HFFc6 (cell line): ENCODE data around the gene FRS3. TPM values are rescaled to one million over a fixed set of nuclear protein-coding genes. Genes with fewer than 3 reads are reported as not detected.

Experiments
- DNase-seq: peaks from one replicate; pipeline ENCODE4 v3.0.0-alpha.2; 2018
- H3K27ac Mint-ChIP-seq: 2 replicates; pipeline ENCODE4 v1.8.0; 2020; ENCODE audit warnings: mild to moderate bottlenecking, mixed read lengths
- H3K27me3 Mint-ChIP-seq: 2 replicates; pipeline ENCODE4 v1.8.0; 2021; ENCODE audit warnings: mild to moderate bottlenecking, moderate library complexity, mixed read lengths; ENCODE audit not compliant: insufficient read depth
- H3K36me3 Mint-ChIP-seq: 2 replicates; pipeline ENCODE4 v1.8.0; 2021; ENCODE audit warnings: low read depth, mixed read lengths
- H3K4me1 Mint-ChIP-seq: 2 replicates; pipeline ENCODE4 v1.8.0; 2020; ENCODE audit warnings: low read depth, mixed read lengths
- H3K4me3 Mint-ChIP-seq: 2 replicates; pipeline ENCODE4 v1.8.0; 2020; ENCODE audit warnings: mild to moderate bottlenecking, moderate library complexity, mixed read lengths
- H3K9me3 Mint-ChIP-seq: 2 replicates; pipeline ENCODE4 v1.8.0; 2020; ENCODE audit warnings: mild to moderate bottlenecking, mixed read lengths
- total RNA-seq, 6 experiments: library from RNA; stranded (reverse); fragmentation: NEBNext Ultra II Directional; extraction: Animal tissue kit (Norgen Biotek cat#: 25700); gene quantifications; 2 replicates in 1 of 6; 3 replicates in 5 of 6; pipeline ENCODE4 v1.2.3, GENCODE V29; 2021
- TF ChIP-seq, protein P1 (sequence below): fragments of 200-600 bp; sonication (generic); IDR thresholded peaks from 2 replicates; pipeline ENCODE4 v1.5.0; 2021; ENCODE audit warnings: antibody characterized with exemption, mild to moderate bottlenecking

FRS3 gene
- total RNA-seq, 6 experiments from 2014 or later = 2.5 to 3.4 (median 2.9) TPM

DNA sequence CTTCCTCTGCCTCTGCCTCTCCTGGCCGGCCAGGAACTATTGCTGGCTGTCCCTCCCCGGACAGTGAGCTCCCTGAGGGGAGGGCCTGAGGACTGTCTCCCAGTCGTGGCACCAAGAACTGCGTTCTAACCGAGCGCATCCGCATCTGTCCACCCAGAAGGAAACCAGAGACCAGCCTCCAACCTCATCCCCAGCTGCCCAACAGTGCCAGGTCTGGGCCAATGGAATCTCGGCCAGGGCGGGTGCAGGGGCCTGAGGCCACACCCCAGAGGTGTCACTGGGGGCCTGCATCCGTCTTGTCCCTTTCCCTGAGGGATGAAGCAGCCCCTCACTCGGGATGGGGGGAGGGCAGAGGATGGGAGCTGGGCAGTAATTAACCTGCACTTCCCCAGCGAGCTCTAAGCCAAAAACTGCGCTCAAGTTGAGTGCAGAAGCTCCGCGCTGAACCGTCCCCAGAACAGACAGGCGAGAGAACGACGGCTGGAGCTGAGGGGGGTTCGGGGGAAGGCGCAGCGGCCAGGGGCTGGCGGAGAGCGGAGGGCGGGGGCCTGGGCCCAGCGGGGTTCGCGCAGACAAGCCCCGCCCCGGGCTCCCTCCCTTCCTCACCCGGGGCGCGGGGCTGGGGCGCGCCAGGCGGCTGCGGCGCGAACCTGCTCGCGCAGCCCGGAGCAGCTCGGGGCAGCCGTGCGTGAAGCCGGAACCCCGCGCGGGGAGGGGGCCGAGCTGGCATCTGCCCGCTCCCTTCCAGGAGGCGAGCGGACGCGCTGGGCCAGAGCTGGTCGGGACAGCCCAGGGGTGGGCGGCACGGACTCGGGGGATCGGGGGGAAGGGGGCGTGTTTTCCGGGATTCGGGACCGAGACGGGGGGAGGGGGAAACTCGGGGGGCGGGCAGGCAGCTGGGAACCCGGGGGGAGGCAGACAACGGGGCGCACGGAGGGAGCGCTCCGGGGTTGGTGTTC is 45.7 kb downstream of the FRS3 start:
- peaks cover 37% of the 10 kb centered on the region for H3K4me1 Mint-ChIP-seq
- no peaks in the 10 kb centered on the region for H3K36me3 Mint-ChIP-seq
- H3K9me3 Mint-ChIP-seq = no peaks in the 10 kb centered on the region
- peak; percentile 58 for DNase-seq
- peak overlapping the region; percentile 93 for H3K4me3 Mint-ChIP-seq
- TF ChIP-seq, protein P1, sequence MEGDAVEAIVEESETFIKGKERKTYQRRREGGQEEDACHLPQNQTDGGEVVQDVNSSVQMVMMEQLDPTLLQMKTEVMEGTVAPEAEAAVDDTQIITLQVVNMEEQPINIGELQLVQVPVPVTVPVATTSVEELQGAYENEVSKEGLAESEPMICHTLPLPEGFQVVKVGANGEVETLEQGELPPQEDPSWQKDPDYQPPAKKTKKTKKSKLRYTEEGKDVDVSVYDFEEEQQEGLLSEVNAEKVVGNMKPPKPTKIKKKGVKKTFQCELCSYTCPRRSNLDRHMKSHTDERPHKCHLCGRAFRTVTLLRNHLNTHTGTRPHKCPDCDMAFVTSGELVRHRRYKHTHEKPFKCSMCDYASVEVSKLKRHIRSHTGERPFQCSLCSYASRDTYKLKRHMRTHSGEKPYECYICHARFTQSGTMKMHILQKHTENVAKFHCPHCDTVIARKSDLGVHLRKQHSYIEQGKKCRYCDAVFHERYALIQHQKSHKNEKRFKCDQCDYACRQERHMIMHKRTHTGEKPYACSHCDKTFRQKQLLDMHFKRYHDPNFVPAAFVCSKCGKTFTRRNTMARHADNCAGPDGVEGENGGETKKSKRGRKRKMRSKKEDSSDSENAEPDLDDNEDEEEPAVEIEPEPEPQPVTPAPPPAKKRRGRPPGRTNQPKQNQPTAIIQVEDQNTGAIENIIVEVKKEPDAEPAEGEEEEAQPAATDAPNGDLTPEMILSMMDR = no peak
- peaks cover 3% of the 10 kb centered on the region for H3K27me3 Mint-ChIP-seq
- peak overlapping the region; percentile 90 for H3K27ac Mint-ChIP-seq

DNA sequence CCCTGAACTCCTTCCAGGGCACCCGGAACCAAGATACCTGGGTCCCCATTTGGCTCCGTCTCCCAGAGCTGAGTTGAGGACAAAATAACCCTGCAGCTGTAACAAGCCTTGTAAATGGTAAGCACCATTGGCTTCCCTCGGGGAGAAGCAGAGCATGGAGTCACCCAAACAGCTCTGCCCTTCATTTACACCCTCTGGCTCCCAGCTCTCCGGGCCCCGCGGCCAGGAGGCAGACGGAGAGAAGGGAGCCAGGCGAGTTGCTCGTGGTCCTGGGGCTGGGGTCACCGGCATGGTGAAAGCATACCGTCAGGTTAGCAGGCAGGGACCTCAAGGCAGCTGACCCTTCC is 46.4 kb downstream of the FRS3 start:
- TF ChIP-seq, protein P1 = no peak
- Mint-ChIP-seq H3K36me3 (no peaks in the 10 kb centered on the region), H3K4me3 (peak overlapping the region; percentile 93), H3K27me3 (peaks cover 3% of the 10 kb centered on the region), H3K9me3 (no peaks in the 10 kb centered on the region), H3K27ac (peak overlapping the region; percentile 90), H3K4me1 (peaks cover 35% of the 10 kb centered on the region)
- no peak for DNase-seq

DNA sequence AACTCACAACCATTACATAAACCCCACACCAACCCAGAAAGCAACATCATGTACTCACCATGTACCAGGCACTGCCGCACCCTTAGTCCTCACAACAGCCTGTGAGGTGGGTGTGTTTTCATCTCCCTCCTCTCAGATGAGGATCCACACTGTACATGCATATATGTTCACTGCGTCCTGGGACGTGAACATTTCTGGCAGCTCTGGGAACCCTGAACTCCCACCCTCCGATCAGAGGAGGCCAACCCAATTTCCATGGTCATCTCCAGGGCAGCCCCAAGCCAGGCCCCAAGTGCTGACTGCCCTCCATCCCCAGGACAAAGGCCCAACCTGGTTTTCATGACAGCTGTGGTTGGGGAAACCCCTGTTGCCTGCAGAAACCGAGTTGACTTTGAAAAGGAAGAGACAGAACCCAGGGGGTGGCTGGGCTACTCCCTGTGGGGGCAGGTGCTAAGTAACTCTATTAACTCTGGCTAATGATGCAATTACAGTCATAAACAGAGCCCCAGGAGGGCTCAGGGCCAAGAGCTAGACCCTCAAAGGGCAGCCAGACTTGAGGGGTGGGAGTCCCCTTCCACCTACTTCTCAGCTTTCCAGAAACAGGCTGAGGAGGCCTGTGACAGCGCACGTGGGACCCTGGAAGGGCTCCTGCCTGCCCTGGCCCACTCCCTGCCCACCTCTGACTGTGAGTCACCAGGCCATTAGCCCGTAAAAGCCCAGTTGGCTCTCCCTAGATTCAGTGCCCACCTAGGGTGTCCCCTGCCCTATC is 46.9 kb downstream of the FRS3 start:
- Mint-ChIP-seq H3K4me1 (peaks cover 35% of the 10 kb centered on the region), H3K9me3 (no peaks in the 10 kb centered on the region), H3K27ac (peak overlapping the region; percentile 90; the same call in 1 of the 2 replicates), H3K36me3 (no peaks in the 10 kb centered on the region), H3K27me3 (peaks cover 3% of the 10 kb centered on the region), H3K4me3 (peak overlapping the region; percentile 93)
- TF ChIP-seq, protein P1 = no peak
- no peak for DNase-seq

DNA sequence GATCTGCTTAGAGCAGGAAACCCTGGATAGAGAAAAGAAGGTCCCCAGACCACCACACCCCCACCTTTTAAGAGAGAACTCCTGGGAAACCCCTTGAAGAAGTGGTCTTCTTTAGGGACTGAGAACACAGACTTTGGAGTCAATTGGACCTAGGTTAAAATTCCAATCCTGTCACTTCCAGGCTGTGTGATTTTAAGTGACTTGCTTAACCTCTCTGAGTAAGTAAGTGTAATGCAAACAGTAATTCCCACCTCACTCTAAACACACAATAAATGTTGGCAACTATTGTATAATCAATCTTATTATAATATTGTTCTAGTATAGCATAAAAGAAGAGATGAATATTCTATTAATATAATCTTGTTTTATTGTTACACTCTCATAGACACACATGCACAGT is 47.6 kb downstream of the FRS3 start:
- TF ChIP-seq, protein P1 = no peak
- H3K27me3 Mint-ChIP-seq = no peaks in the 10 kb centered on the region; the same call in 1 of the 2 replicates
- H3K27ac Mint-ChIP-seq = no peak overlapping the region
- no peak for DNase-seq
- H3K36me3 Mint-ChIP-seq = no peaks in the 10 kb centered on the region
- peaks cover 35% of the 10 kb centered on the region for H3K4me1 Mint-ChIP-seq
- peak overlapping the region; percentile 93; the same call in 1 of the 2 replicates for H3K4me3 Mint-ChIP-seq
- H3K9me3 Mint-ChIP-seq = no peaks in the 10 kb centered on the region

DNA sequence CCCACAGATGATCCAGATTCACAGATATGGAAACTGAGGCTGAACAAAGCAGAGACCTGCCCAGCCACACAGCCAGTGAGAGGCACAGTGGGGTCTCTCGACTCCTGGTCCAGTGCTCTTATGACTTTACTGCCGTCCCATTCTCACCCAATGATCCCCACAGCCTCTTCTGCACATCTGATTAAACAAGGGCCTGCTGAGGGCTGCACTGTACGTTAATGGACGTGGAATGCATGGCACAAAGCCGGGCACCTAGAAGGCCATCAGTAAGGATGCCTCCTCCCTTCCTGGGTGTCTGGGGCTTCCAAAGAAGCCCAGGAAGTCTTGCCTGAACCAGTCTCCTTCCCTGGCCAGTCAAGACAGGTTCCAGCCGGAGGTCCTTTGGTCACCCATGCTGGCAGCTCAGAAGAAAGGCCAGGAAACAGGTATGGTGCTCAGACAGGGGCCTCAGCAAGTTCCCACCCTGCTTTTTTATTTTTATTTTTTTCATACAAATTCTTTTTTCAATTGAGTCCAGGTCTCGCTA is 48.1 kb downstream of the FRS3 start:
- Mint-ChIP-seq H3K4me1 (peaks cover 35% of the 10 kb centered on the region), H3K27me3 (no peaks in the 10 kb centered on the region; the same call in 1 of the 2 replicates), H3K4me3 (no peak overlapping the region), H3K9me3 (no peaks in the 10 kb centered on the region), H3K36me3 (no peaks in the 10 kb centered on the region), H3K27ac (no peak overlapping the region)
- TF ChIP-seq, protein P1 = no peak
- no peak for DNase-seq
